GM18505 (cell line): ENCODE measurements around the gene TLE1.

Experiments
- ATAC-seq: cut with Tn5 transposase; IDR thresholded peaks from one replicate; pipeline ENCODE4 v1.9.1; 2021; ENCODE audit not compliant: unreplicated experiment
- POLR2A ChIP-seq: IDR thresholded peaks from 4 replicates; pipeline ENCODE4 v1.6.1; 2011; ENCODE audit warnings: borderline replicate concordance; ENCODE audit not compliant: insufficient read depth, insufficient read length; ENCODE audit errors: extremely low read depth

The TLE1 gene

DNA sequence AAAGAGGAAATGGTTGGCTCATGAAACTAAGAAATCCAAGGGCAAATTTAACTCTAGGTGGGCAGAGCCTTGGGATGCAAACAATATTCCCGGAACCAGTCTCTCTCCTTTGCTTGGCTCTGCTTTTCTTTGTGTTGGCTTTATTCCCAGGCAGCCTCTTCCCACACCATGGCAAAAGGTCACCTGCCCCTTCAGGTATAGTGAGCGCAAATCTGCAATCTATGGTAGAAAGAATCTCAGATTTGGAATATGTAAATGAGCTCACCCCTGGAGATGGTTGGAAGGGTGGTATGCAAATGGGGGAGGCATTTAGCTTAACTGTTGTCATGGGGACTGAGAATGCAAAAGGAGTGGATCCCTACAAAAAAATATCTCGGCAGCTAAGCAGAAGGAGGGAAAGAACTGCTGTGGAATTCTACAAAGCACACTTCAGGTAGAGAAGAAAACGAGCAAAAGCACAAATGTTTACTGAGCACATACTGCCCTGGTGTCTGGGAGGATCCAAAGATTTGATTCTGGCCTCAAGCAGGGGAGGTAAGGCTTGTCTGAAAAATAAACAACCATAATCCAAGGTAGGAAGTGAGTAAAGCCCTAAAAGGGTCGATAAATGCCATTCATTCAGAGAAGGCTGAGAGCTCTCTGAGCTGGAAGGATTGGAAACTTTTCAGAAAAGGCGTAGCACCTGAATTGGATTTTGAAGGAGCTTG lies 139.7 kb downstream of the TLE1 start:
- no peak for ATAC-seq
- no peak for TF ChIP-seq POLR2A

- ATAC-seq: no peak
- TF ChIP-seq POLR2A: no peak
Measured at GRCh38 chr9:81548911-81549310, 140.4 kb downstream of the TLE1 start.

DNA sequence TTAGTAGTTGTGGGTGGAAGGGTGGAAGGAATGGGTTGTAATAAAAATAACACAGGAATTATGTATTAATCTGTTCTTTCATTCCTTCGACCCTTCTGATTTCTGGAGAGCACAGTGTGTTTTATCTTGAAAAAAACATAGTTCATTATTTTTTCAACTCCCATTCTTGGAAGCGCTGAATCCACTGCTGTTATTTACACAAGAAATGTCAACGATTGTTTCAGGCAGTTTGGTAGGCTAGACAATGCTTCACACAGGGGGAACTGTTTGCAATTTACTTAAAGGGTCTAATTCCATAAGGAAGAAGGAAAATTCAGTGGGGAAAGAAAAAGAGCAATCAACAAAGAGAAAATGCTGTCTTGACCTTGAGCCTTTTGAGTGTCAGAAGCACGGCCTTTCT lies 142.9 kb downstream of the TLE1 start:
- TF ChIP-seq POLR2A: no peak
- no peak for ATAC-seq

GRCh38 chr9:81543695-81544094 lies 145.7 kb downstream of the TLE1 start:
- no peak for ATAC-seq
- TF ChIP-seq POLR2A: no peak

- TF ChIP-seq POLR2A: no peak
- no peak for ATAC-seq
Measured at GRCh38 chr9:81542118-81542889, 147.0 kb downstream of the TLE1 start.

GRCh38 chr9:81540142-81540710 lies 149.1 kb downstream of the TLE1 start:
- no peak for ATAC-seq
- TF ChIP-seq POLR2A: no peak

GRCh38 chr9:81539317-81539716 lies 150.0 kb downstream of the TLE1 start:
- TF ChIP-seq POLR2A: no peak
- no peak for ATAC-seq

DNA sequence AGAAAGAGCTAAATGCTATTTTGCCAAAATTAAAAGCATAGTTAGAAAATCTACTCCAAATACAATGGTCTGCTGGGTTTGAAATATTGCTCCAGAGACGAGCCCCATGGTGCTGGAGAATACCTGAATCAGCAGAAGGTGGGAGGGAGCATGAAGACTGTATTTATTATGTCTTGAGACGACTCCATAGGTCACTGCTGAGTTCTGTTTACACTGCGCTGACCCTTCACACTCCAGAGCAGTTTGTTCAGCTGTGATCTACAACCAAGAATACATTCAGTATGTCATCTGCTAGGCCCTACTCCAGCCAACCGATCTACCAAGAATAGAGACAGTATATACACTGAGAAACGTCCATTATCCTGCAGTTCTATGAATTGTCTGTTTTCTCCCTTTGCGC lies 150.5 kb downstream of the TLE1 start:
- ATAC-seq: no peak
- TF ChIP-seq POLR2A: no peak

GRCh38 chr9:81537964-81538363 lies 151.4 kb downstream of the TLE1 start:
- ATAC-seq: no peak
- no peak for TF ChIP-seq POLR2A

DNA sequence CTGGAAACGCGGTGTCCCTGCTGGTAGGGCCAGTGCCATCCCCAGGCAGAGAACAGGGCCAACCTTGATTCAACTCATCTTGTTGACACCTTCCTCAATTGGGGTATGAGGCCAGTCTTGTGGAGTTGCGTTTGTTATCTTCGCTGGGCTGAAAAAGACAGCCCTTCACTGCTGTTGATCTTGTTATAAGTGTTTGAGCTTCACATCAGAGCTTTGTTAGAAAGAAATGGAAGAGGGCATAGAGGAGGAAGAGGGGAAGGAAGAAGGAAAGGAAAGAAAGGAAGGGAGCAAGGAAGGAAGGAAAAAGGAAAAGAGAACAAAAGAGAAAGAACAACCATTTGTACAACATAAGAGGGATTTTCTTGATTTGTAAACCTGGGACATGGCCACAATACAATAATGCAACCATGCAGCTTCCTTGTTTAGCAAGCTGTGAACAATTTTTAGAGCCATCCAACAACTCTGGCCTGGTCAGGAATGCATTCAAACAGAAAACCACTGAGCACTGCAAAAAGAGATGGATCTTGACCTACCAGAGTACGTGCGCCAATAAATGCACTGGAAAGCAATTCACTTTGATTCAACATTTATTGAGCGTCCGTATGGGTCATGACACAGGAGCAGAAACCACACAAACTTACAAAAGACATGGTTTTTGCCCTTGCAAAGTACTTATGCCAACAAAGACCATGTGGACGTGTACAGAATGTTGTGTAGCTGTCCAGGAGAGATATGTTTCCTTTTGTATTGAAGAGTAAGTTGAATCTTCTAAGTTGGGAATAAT lies 152.9 kb downstream of the TLE1 start:
- ATAC-seq: no peak
- TF ChIP-seq POLR2A: no peak

DNA sequence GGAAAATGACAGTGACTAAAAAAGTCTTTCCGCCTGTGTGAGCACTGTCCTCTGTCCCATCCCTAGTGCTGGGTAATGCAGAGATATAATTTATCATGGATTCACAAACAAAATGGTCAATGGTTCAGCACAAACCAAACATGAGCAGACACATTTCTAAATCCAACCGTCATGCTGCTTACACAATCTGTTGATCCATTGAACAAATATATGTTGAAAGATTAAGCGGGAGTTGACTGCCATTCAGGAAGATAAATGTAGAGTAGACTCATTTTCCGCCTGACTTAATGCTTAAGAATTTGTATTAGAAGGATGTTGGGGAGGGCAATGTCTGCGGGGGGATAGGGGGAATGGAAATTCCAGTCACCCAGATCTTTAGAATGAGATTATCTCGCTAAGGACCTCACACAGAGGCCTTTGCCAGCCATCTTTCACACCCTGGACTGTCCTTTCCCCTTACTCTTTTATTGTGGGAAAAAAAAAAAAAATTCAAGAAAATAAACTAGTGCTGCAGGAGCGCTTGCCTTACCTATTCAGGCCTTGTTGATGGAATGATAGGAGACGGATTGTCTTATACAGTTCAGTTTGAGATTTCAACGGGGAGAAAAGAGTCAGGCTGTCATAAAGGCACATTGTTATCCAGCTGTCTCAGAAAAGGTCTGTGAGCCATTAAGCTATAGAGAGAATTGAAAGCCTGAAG lies 153.7 kb downstream of the TLE1 start:
- no peak for ATAC-seq
- TF ChIP-seq POLR2A: no peak

GRCh38 chr9:81534138-81534875 lies 155.0 kb downstream of the TLE1 start:
- no peak for TF ChIP-seq POLR2A
- ATAC-seq: no peak
